Measurements from ENCODE around the gene MAST3. TPM values are rescaled to one million over a fixed set of nuclear protein-coding genes. Genes with fewer than 3 reads are reported as not detected.

MAST3 gene
- total RNA-seq, 4 donors from 2014 or later: 0.59 to 22.5 (median 3.8) TPM

DNA sequence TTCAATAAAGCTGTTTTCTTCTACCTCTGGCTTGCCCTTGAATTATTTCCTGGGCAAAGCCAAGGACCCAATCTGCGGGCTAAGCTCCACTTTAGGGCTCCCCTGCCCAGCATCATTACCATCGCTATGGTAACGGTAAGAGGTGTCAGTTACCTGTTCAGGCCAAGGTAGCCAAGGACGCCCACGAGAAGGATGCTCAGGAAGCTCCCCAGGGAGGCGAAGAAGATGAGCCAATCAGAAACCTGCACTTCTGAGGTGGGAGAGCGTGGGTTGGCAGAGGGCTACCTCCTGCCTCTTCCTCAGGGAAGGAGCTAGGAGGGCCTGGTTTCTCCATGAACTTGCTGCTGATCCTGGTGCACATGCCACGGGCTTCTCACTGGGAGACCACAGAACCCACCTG, 35.5 kb upstream of the MAST3 start:
- Histone ChIP-seq H3K27ac (no peak overlapping the region), H3K4me3 (no peak overlapping the region), H3K27me3 (no peaks in the 10 kb centered on the region), H3K36me3 (no peaks in the 10 kb centered on the region), H3K9me3 (no peaks in the 10 kb centered on the region), H3K4me1 (no peaks in the 10 kb centered on the region)
- TF ChIP-seq, protein P1, sequence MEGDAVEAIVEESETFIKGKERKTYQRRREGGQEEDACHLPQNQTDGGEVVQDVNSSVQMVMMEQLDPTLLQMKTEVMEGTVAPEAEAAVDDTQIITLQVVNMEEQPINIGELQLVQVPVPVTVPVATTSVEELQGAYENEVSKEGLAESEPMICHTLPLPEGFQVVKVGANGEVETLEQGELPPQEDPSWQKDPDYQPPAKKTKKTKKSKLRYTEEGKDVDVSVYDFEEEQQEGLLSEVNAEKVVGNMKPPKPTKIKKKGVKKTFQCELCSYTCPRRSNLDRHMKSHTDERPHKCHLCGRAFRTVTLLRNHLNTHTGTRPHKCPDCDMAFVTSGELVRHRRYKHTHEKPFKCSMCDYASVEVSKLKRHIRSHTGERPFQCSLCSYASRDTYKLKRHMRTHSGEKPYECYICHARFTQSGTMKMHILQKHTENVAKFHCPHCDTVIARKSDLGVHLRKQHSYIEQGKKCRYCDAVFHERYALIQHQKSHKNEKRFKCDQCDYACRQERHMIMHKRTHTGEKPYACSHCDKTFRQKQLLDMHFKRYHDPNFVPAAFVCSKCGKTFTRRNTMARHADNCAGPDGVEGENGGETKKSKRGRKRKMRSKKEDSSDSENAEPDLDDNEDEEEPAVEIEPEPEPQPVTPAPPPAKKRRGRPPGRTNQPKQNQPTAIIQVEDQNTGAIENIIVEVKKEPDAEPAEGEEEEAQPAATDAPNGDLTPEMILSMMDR (IDR thresholded peaks at IDR 0.05): no peak
- no peak for TF ChIP-seq POLR2A (IDR thresholded peaks at IDR 0.05)
- no peak for DNase-seq
- intact Hi-C loops (cut with DNase I; ENCODE audit: low total_unique reads): no loop called here

DNA sequence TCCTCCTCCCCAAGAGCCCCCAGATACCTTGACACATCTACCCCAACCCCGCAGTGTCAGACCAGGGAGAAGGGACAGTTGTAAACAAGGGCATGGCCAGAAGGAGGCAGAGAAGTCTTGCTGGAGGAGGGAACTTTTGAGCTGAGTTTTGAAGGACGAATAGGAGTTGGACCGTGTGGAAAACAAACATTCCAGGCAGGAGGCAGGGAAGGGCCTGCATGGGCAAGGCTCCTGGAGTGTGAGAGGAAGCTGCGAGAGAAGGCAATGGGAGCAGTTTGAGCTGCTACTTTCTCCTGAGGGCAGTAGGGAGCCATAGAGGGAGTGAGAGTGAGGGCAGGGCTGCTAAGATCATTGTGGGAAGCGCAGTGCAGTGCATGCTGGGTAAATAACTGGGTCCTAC, 34.1 kb upstream of the MAST3 start:
- Histone ChIP-seq H3K27ac (no peak overlapping the region), H3K4me3 (no peak overlapping the region), H3K36me3 (no peaks in the 10 kb centered on the region), H3K9me3 (no peaks in the 10 kb centered on the region), H3K27me3 (no peaks in the 10 kb centered on the region), H3K4me1 (no peaks in the 10 kb centered on the region)
- no peak for TF ChIP-seq POLR2A (IDR thresholded peaks at IDR 0.05)
- TF ChIP-seq, protein P1 (IDR thresholded peaks at IDR 0.05): no peak
- no peak for DNase-seq
- intact Hi-C loops (cut with DNase I; ENCODE audit: low total_unique reads): no loop called here

DNA sequence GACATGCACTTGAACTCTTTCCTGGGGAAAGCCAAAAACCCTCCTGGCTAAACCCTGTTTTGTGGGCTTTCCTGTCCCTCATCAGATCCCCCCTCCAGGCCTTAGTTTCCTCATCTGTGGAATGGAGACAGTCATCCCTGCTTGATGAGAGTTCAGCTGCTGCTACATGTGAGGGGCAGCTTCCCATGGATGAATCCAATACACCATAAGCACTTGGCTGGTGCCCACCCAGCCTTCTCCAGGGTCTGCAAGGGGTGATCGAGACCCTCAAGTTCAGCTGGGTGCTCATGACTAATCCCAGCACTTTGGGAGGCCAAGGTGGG, 32.4 kb upstream of the MAST3 start:
- Histone ChIP-seq H3K27ac (no peak overlapping the region), H3K27me3 (no peaks in the 10 kb centered on the region), H3K4me1 (no peaks in the 10 kb centered on the region), H3K9me3 (no peaks in the 10 kb centered on the region), H3K4me3 (no peak overlapping the region), H3K36me3 (no peaks in the 10 kb centered on the region)
- DNase-seq: no peak
- TF ChIP-seq, protein P1 (IDR thresholded peaks at IDR 0.05): no peak
- TF ChIP-seq POLR2A (IDR thresholded peaks at IDR 0.05): no peak
- intact Hi-C loops (cut with DNase I; ENCODE audit: low total_unique reads): no loop called here

DNA sequence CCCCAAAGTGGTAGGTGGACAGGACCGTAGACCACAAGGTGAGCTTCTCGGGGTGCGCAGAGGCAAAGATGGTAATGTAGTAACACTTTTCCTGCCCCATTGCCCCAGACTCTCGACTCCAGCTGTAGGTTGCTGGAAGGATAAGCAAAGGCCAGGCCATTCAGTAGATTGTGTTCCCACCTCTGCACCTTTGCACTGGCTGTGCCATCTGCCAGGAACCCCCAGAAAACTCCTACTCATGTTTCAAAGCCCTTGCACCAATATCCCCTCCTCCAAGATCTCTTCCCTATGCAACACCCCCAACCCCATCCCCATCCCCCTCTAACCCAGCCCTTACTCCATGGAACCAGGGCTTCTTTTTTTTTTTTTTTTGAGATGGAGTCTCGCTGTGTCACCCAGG, 29.2 kb upstream of the MAST3 start:
- DNase-seq: no peak
- no peak overlapping the region for H3K27ac ChIP-seq
- no peak overlapping the region for H3K4me3 ChIP-seq
- intact Hi-C loops (cut with DNase I; ENCODE audit: low total_unique reads): no loop called here
- H3K36me3 ChIP-seq: no peaks in the 10 kb centered on the region
- no peaks in the 10 kb centered on the region for H3K27me3 ChIP-seq
- TF ChIP-seq, protein P1 (IDR thresholded peaks at IDR 0.05): no peak
- no peak for TF ChIP-seq POLR2A (IDR thresholded peaks at IDR 0.05)
- no peaks in the 10 kb centered on the region for H3K4me1 ChIP-seq
- no peaks in the 10 kb centered on the region for H3K9me3 ChIP-seq

DNA sequence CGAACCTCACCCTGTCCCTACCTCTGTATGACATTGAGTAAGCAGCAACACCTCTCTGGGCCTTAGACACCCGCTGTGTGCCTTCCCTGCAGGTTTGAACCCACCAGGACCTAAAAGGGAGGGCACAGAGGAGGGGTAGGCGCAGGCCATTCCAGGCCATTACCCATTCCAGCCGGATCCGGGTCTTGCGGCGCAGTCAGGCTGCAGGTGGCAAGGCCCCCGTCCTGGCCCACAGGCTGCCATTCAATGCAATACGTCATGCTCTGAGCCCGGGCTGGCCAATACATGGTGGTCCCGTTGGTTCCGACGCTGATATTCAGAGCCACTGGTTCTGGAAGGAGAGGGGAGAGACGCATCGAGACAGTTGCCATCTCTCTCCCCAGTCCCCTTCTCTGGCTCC, 28.2 kb upstream of the MAST3 start:
- TF ChIP-seq POLR2A (IDR thresholded peaks at IDR 0.05): no peak
- TF ChIP-seq, protein P1 (IDR thresholded peaks at IDR 0.05): no peak
- Histone ChIP-seq H3K27ac (no peak overlapping the region), H3K27me3 (no peaks in the 10 kb centered on the region), H3K4me3 (no peak overlapping the region), H3K36me3 (no peaks in the 10 kb centered on the region), H3K4me1 (no peaks in the 10 kb centered on the region), H3K9me3 (no peaks in the 10 kb centered on the region)
- intact Hi-C loops (cut with DNase I; ENCODE audit: low total_unique reads): no loop called here
- no peak for DNase-seq

All from uterus (tissue), 4 donors.